Measurements from ENCODE around the gene SERGEF. TPM values are rescaled to one million over a fixed set of nuclear protein-coding genes. Genes with fewer than 3 reads are reported as not detected.

The SERGEF gene
- polyA plus RNA-seq, 1 experiment: 18.1 TPM

GRCh38 chr11:17774232-17775034, 238.4 kb downstream of the SERGEF start:
- Histone ChIP-seq H3K27ac (ENCODE audit: low read depth, low read length) (no peak overlapping the region), H3K27me3 (ENCODE audit: control insufficient read depth, insufficient read depth, low read length) (peaks cover 6% of the 10 kb centered on the region), H3K9me3 (ENCODE audit: control insufficient read depth, insufficient read depth, low read length) (peaks cover 5% of the 10 kb centered on the region; the same call in 1 of the 2 replicates), H3K4me3 (ENCODE audit: low read depth, low read length) (no peak overlapping the region)
- TF ChIP-seq CTCF (IDR thresholded peaks at IDR 0.05; ENCODE audit: low read depth, low read length): no peak
- no peak for DNase-seq (ENCODE audit: low read depth, low spot score)
- POLR2A ChIA-PET: no interaction called here
- CTCF ChIA-PET: interaction anchor here (1.2 kb wide), 1 partner anchor 199 kb away, joined by 5 read pairs; no protein-coding TSS in a partner anchor

GRCh38 chr11:17773674-17774073, 239.2 kb downstream of the SERGEF start:
- no peak for DNase-seq (ENCODE audit: low read depth, low spot score)
- POLR2A ChIA-PET: no interaction called here
- H3K27me3 ChIP-seq (ENCODE audit: control insufficient read depth, insufficient read depth, low read length): peaks cover 6% of the 10 kb centered on the region
- CTCF ChIA-PET: no interaction called here
- no peak overlapping the region for H3K4me3 ChIP-seq (ENCODE audit: low read depth, low read length)
- H3K9me3 ChIP-seq (ENCODE audit: control insufficient read depth, insufficient read depth, low read length): peaks cover 5% of the 10 kb centered on the region; the same call in 1 of the 2 replicates
- no peak for TF ChIP-seq CTCF (IDR thresholded peaks at IDR 0.05; ENCODE audit: low read depth, low read length)
- no peak overlapping the region for H3K27ac ChIP-seq (ENCODE audit: low read depth, low read length)

GRCh38 chr11:17772704-17773600, 239.9 kb downstream of the SERGEF start:
- Histone ChIP-seq H3K27ac (ENCODE audit: low read depth, low read length) (no peak overlapping the region), H3K4me3 (ENCODE audit: low read depth, low read length) (no peak overlapping the region), H3K9me3 (ENCODE audit: control insufficient read depth, insufficient read depth, low read length) (peaks cover 5% of the 10 kb centered on the region; the same call in 1 of the 2 replicates), H3K27me3 (ENCODE audit: control insufficient read depth, insufficient read depth, low read length) (peaks cover 6% of the 10 kb centered on the region)
- CTCF ChIA-PET: no interaction called here
- DNase-seq (ENCODE audit: low read depth, low spot score): no peak
- TF ChIP-seq CTCF (IDR thresholded peaks at IDR 0.05; ENCODE audit: low read depth, low read length): no peak
- POLR2A ChIA-PET: no interaction called here

- no peak for TF ChIP-seq CTCF (IDR thresholded peaks at IDR 0.05; ENCODE audit: low read depth, low read length)
- no peak for DNase-seq (ENCODE audit: low read depth, low spot score)
- H3K4me3 ChIP-seq (ENCODE audit: low read depth, low read length): no peak overlapping the region
- peaks cover 5% of the 10 kb centered on the region; the same call in 1 of the 2 replicates for H3K9me3 ChIP-seq (ENCODE audit: control insufficient read depth, insufficient read depth, low read length)
- ChIA-PET CTCF (interaction anchor here (1.1 to 4.5 kb wide), 3 partner anchors 41 to 207 kb away, joined by 6 to 38 read pairs (median 32); no protein-coding TSS in a partner anchor), POLR2A (no interaction called here)
- H3K27ac ChIP-seq (ENCODE audit: low read depth, low read length): no peak overlapping the region
- peaks cover 6% of the 10 kb centered on the region for H3K27me3 ChIP-seq (ENCODE audit: control insufficient read depth, insufficient read depth, low read length)
Measured at GRCh38 chr11:17771841-17772401, 240.9 kb downstream of the SERGEF start.

All from AG04450 (cell line).